HepG2 (cell line): ENCODE results near the gene ANGPTL7. TPM values are rescaled to one million over a fixed set of nuclear protein-coding genes. Genes with fewer than 3 reads are reported as not detected.

Experiments
- ATAC-seq: fragments of 200-7000 bp; cut with Tn5 transposase; 3 replicates; pipeline ENCODE4 v1.9.1; 2020; ENCODE audit warnings: mild to moderate bottlenecking, moderate library complexity
- BruUV-seq: library from RNA; stranded (reverse); fragments of 400-500 nt; replicated peaks from 2 replicates; lab custom pipeline; 2021; lab: Mats Ljungman, UMichigan
- CTCF ChIA-PET: fragments of 300-600 bp; formaldehyde crosslinking; extraction: SDS; loops from one replicate; lab custom pipeline; 2021; ENCODE audit warnings: low total read pairs, inconsistent platforms, low intra/inter-chr PET ratio; lab: Yijun Ruan, JAX
- POLR2A ChIA-PET: fragments of 350-600 bp; sonication (Branson Sonifier 250); formaldehyde crosslinking; loops from one replicate; lab custom pipeline; 2020; ENCODE audit warnings: antibody characterized with exemption, inconsistent platforms; lab: Yijun Ruan, JAX
- DNase-seq: peaks from one replicate; pipeline ENCODE4 v3.0.0-alpha.2; 2015; ENCODE audit warnings: low spot score
- FAIRE-seq: peaks from 3 replicates; lab custom pipeline; 2011; peaks lifted over from hg19 to GRCh38; lab: Jason Lieb, UNC
- H2AFZ ChIP-seq: one replicate; pipeline ENCODE4 v1.6.1; 2011; ENCODE audit warnings: low read length, inconsistent platforms
- H3K27ac ChIP-seq: fragments of 300-600 bp; 3 replicates; pipeline ENCODE4 v1.8.0; 2011; ENCODE audit warnings: mixed run types, mild to moderate bottlenecking, mixed read lengths, low read length, inconsistent platforms; ENCODE audit not compliant: insufficient read depth; ENCODE audit errors: extremely low read length
- H3K27me3 ChIP-seq, 2 experiments: fragments of 200-600 bp in 1 of 2; 2 replicates in 1 of 2; 3 replicates in 1 of 2; pipeline versions ENCODE4 v1.6.0 to v1.8.0; 2011; ENCODE audit warnings: low read length in 2 of 2, mild to moderate bottlenecking in 2 of 2, moderate library complexity in 2 of 2, inconsistent platforms in 1 of 2; ENCODE audit not compliant: insufficient read depth in 2 of 2, control insufficient read depth in 1 of 2
- H3K36me3 ChIP-seq, 2 experiments: fragments of 200-600 bp in 1 of 2; replicated peaks in 1 of 2; 2 replicates in 1 of 2; 3 replicates in 1 of 2; pipeline versions ENCODE4 v1.5.1 to v1.8.0; 2011; ENCODE audit warnings: low read length in 2 of 2, inconsistent platforms in 1 of 2; ENCODE audit not compliant: insufficient read depth in 2 of 2, control insufficient read depth in 1 of 2
- H3K4me1 ChIP-seq: 2 replicates; pipeline ENCODE4 v1.5.1; 2012; ENCODE audit warnings: low read length, inconsistent platforms; ENCODE audit not compliant: insufficient read depth
- H3K4me2 ChIP-seq: 2 replicates; pipeline ENCODE4 v1.6.0; 2011; ENCODE audit warnings: low read depth, low read length, inconsistent platforms
- H3K4me3 ChIP-seq, 3 experiments: fragments of 200-600 bp in 1 of 3; sonication (generic), shearing (Covaris generic) in 1 of 3; replicated peaks in 1 of 3; 2 replicates each; pipeline ENCODE4 v1.5.1; 2011 to 2016; ENCODE audit warnings: low read length in 3 of 3, inconsistent platforms in 2 of 3, low read depth in 2 of 3, mild to moderate bottlenecking in 2 of 3, control low read depth in 1 of 3, mixed read lengths in 1 of 3; ENCODE audit not compliant: insufficient read depth in 1 of 3
- H3K79me2 ChIP-seq: one replicate; pipeline ENCODE4 v1.6.1; 2011; ENCODE audit warnings: low read length, inconsistent platforms; ENCODE audit not compliant: insufficient read depth
- H3K9ac ChIP-seq: 2 replicates; pipeline ENCODE4 v1.6.0; 2011; ENCODE audit warnings: mild to moderate bottlenecking, low read depth, low read length, inconsistent platforms; ENCODE audit not compliant: insufficient read depth
- H3K9me3 ChIP-seq: 2 replicates; pipeline ENCODE4 v1.5.1; 2012; ENCODE audit warnings: mild to moderate bottlenecking, low read length
- H4K20me1 ChIP-seq: 2 replicates; pipeline ENCODE4 v1.6.0; 2011; ENCODE audit warnings: inconsistent platforms, mild to moderate bottlenecking, low read length, moderate library complexity; ENCODE audit not compliant: insufficient read depth
- CAMTA2 ChIP-seq: sonication (generic); formaldehyde crosslinking; IDR thresholded peaks from 2 replicates; pipeline ENCODE4 v1.4.0; 2020; ENCODE audit warnings: mild to moderate bottlenecking, missing genetic modification reagents, borderline replicate concordance
- GPN1 ChIP-seq: sonication (generic); formaldehyde crosslinking; IDR thresholded peaks from 2 replicates; pipeline ENCODE4 v1.5.1; 2020; ENCODE audit warnings: missing genetic modification reagents, borderline replicate concordance
- LBX2 ChIP-seq: sonication (generic); formaldehyde crosslinking; IDR thresholded peaks from 2 replicates; pipeline ENCODE4 v1.5.0; 2020; ENCODE audit warnings: missing genetic modification reagents, mild to moderate bottlenecking, borderline replicate concordance
- NR3C1 ChIP-seq: sonication (generic); formaldehyde crosslinking; IDR thresholded peaks from 2 replicates; pipeline ENCODE4 v1.4.0; 2020; ENCODE audit warnings: missing genetic modification reagents
- PHF20 ChIP-seq: sonication (generic); formaldehyde crosslinking; IDR thresholded peaks from 2 replicates; pipeline ENCODE4 v1.5.0; 2020; ENCODE audit warnings: mild to moderate bottlenecking, missing genetic modification reagents
- SKIL ChIP-seq: sonication (generic); formaldehyde crosslinking; IDR thresholded peaks from 2 replicates; pipeline ENCODE4 v1.8.0; 2022; ENCODE audit warnings: missing genetic modification reagents, mild to moderate bottlenecking, moderate library complexity, borderline replicate concordance
- SP2 ChIP-seq: sonication (generic); formaldehyde crosslinking; IDR thresholded peaks from 2 replicates; pipeline ENCODE4 v1.5.1; 2020; ENCODE audit warnings: mild to moderate bottlenecking, missing genetic modification reagents
- TARDBP ChIP-seq: sonication (generic); formaldehyde crosslinking; IDR thresholded peaks from 2 replicates; pipeline ENCODE4 v1.8.0; 2022; ENCODE audit warnings: mild to moderate bottlenecking, missing genetic modification reagents
- ZC3H4 ChIP-seq: sonication (generic); formaldehyde crosslinking; IDR thresholded peaks from 2 replicates; pipeline ENCODE4 v1.4.0; 2020; ENCODE audit warnings: missing genetic modification reagents, borderline replicate concordance
- ZNF232 ChIP-seq: sonication (generic); formaldehyde crosslinking; IDR thresholded peaks from 2 replicates; pipeline ENCODE4 v1.4.0; 2020; ENCODE audit warnings: missing genetic modification reagents, borderline replicate concordance
- ZNF558 ChIP-seq: sonication (generic); formaldehyde crosslinking; IDR thresholded peaks from 2 replicates; pipeline ENCODE4 v1.9.0; 2022; ENCODE audit warnings: mild to moderate bottlenecking, missing genetic modification reagents, borderline replicate concordance
- ZNF564 ChIP-seq: sonication (generic); formaldehyde crosslinking; IDR thresholded peaks from 2 replicates; pipeline ENCODE4 v1.8.1; 2023; ENCODE audit warnings: mild to moderate bottlenecking, missing genetic modification reagents
- WGBS: methylation state at CpG from one replicate; pipeline ENCODE4 v1.1.6; 2017; ENCODE audit warnings: low lambda C conversion rate; 5-methylcytosine and 5-hydroxymethylcytosine counted together
- in situ Hi-C: cut with HindIII; loops from 2 replicates; pipeline ENCODE4 v1.10.0; 2017; ENCODE audit warnings: low pct_unique_long_range_greater_than_20kb; ENCODE audit not compliant: extremely low pct_ligation_motif_present
- intact Hi-C: fragments of 100-400 bp; cut with micrococcal nuclease; formaldehyde crosslinking; loops from one replicate; pipeline ENCODE4 v1.10.0; 2022; ENCODE audit not compliant: unreplicated experiment
- polyA plus RNA-seq, 8 experiments: library from polyadenylated mRNA; depleted of rRNA in 3 of 8; stranded (reverse) in 7 of 8; unstranded in 1 of 8; fragments of >200 nt; fragmentation: Illumina TruSeq in 4 of 8; extraction: Trizol in 4 of 8; gene quantifications; 2 replicates each; pipeline versions ENCODE4 v1.2.1 to v1.2.3, GENCODE V29; 2011 to 2016; ENCODE audit warnings: low read depth in 4 of 8, missing spikeins in 1 of 8, mixed read lengths in 1 of 8; ENCODE audit not compliant: insufficient read depth in 1 of 8
- total RNA-seq, 5 experiments: library from RNA; depleted of rRNA; stranded (reverse); fragments of >200 nt; fragmentation: Illumina TruSeq; extraction: Trizol; gene quantifications; 2 replicates each; pipeline ENCODE4 v1.2.3, GENCODE V29; 2016; ENCODE audit warnings: low read depth in 1 of 5

ANGPTL7 gene
- total and polyA plus RNA-seq, 2 of the 13 experiments (the other 11 are each of a cell fraction or from before 2014, with no cell fraction given) = not detected

- intact Hi-C loops (no loop called here), in situ Hi-C loops (no loop called here)
- Histone ChIP-seq H4K20me1 (no peaks in the 10 kb centered on the region), H3K9me3 (no peaks in the 10 kb centered on the region), H2AFZ (no peak overlapping the region), H3K9ac (no peak overlapping the region), H3K36me3 (peaks cover 12 to 68% of the 10 kb centered on the region in 2 experiments; a peak in 4 of 5 replicates), H3K27me3 (no peaks in the 10 kb centered on the region), H3K4me1 (no peaks in the 10 kb centered on the region), H3K79me2 (no peaks in the 10 kb centered on the region), H3K4me3 (no peak overlapping the region), H3K27ac (no peak overlapping the region), H3K4me2 (no peak overlapping the region)
- POLR2A ChIA-PET = no interaction called here
- no TSS peak for BruUV-seq
- DNase-seq (no peak), ATAC-seq (no peak), FAIRE-seq (no peak)
- CTCF ChIA-PET = no interaction called here
- 96% methylated on average over 11 of the region's 11 CpGs for WGBS
- TF ChIP-seq ZNF558 (CRISPR knock-in tag) (no peak), ZNF232 (no peak), SKIL (CRISPR knock-in tag) (no peak)
Measured at GRCh38 chr1:11204396-11205190, 15.4 kb downstream of the ANGPTL7 start.

GRCh38 chr1:11207898-11208611 lies 18.9 kb downstream of the ANGPTL7 start:
- DNase-seq = no peak
- BruUV-seq = no TSS peak
- ATAC-seq = no peak
- Histone ChIP-seq H3K79me2 (no peaks in the 10 kb centered on the region), H3K4me2 (no peak overlapping the region), H3K4me3 (no peak overlapping the region), H3K27ac (no peak overlapping the region), H2AFZ (no peak overlapping the region), H4K20me1 (no peaks in the 10 kb centered on the region), H3K9ac (no peak overlapping the region), H3K4me1 (peaks cover 19% of the 10 kb centered on the region), H3K9me3 (no peaks in the 10 kb centered on the region), H3K27me3 (no peaks in the 10 kb centered on the region), H3K36me3 (peaks cover 19 to 76% of the 10 kb centered on the region in 2 experiments)
- WGBS = 97% methylated on average over 6 of the region's 6 CpGs
- FAIRE-seq = no peak
- intact Hi-C loops (no loop called here), in situ Hi-C loops (no loop called here)
- ChIA-PET POLR2A (no interaction called here), CTCF (no interaction called here)
- no peak for TF ChIP-seq PHF20 (CRISPR knock-in tag)
- no peak for TF ChIP-seq CAMTA2 (CRISPR knock-in tag)
- no peak for TF ChIP-seq ZNF564 (CRISPR knock-in tag)
- TF ChIP-seq GPN1 (CRISPR knock-in tag) = no peak
- TF ChIP-seq SP2 (CRISPR knock-in tag) = no peak
- no peak for TF ChIP-seq TARDBP (CRISPR knock-in tag)
- no peak for TF ChIP-seq LBX2
- TF ChIP-seq ZC3H4 (CRISPR knock-in tag) = no peak
- TF ChIP-seq NR3C1 (CRISPR knock-in tag) = no peak
